ENCODE results near the gene NOS1AP. TPM values are rescaled to one million over a fixed set of nuclear protein-coding genes. Genes with fewer than 3 reads are reported as not detected.

NOS1AP gene
- polyA plus RNA-seq, 1 experiment = 0.04 TPM

DNA sequence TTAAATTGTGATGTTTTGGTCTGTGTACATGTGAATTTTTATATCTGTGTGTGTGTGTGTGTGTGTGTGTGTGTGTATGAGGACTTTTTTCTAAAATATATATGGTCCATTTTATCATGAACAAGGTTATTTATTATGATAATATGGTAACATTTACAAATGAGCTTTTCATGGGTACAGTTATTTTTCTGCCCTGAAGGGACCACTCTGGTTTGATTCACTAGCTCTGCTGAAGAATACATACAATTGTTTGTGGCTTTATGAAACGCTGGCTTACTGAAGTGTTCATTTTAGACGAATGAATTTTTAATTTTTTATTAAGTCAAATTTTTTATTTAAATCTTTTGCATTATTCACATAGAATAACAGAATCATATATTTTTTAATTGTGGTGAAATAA is 235.2 kb downstream of the NOS1AP start:
- Histone ChIP-seq H3K4me3 (ENCODE audit: low read depth, low read length) (no peak overlapping the region), H3K9me3 (ENCODE audit: control insufficient read depth, insufficient read depth, low read length) (peaks cover 4% of the 10 kb centered on the region; the same call in 1 of the 2 replicates), H3K27me3 (ENCODE audit: control insufficient read depth, insufficient read depth, low read length) (no peaks in the 10 kb centered on the region), H3K27ac (ENCODE audit: low read depth, low read length) (no peak overlapping the region)
- ChIA-PET POLR2A (no interaction called here), CTCF (no interaction called here)
- TF ChIP-seq, protein P1, sequence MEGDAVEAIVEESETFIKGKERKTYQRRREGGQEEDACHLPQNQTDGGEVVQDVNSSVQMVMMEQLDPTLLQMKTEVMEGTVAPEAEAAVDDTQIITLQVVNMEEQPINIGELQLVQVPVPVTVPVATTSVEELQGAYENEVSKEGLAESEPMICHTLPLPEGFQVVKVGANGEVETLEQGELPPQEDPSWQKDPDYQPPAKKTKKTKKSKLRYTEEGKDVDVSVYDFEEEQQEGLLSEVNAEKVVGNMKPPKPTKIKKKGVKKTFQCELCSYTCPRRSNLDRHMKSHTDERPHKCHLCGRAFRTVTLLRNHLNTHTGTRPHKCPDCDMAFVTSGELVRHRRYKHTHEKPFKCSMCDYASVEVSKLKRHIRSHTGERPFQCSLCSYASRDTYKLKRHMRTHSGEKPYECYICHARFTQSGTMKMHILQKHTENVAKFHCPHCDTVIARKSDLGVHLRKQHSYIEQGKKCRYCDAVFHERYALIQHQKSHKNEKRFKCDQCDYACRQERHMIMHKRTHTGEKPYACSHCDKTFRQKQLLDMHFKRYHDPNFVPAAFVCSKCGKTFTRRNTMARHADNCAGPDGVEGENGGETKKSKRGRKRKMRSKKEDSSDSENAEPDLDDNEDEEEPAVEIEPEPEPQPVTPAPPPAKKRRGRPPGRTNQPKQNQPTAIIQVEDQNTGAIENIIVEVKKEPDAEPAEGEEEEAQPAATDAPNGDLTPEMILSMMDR (IDR thresholded peaks at IDR 0.05; ENCODE audit: low read depth, low read length) = no peak
- DNase-seq (ENCODE audit: low read depth, low spot score) = no peak

DNA sequence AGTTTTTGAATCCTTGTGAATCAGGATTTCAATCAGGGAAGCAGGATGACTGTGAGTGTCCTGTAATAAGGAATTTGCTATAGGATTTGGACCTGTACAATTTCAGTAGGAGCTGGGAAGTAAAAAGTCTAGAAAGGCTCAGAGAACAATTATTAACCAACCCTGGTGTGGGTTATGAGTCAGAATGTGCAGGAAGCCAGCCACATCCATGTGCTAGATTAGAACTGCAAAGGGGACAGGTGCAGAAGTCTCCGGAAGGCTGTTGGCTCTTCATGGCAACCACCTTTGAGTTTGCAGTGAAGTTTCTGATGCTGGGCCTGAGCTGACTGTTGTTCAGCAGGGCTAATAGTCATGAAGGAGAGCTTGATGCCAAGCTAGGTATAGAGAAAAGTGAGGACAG is 236.5 kb downstream of the NOS1AP start:
- DNase-seq (ENCODE audit: low read depth, low spot score) = no peak
- H3K4me3 ChIP-seq (ENCODE audit: low read depth, low read length) = no peak overlapping the region
- no peaks in the 10 kb centered on the region for H3K27me3 ChIP-seq (ENCODE audit: control insufficient read depth, insufficient read depth, low read length)
- CTCF ChIA-PET = interaction anchor here (1.3 kb wide), 1 partner anchor 52 kb away, joined by 4 read pairs; no protein-coding TSS in a partner anchor
- POLR2A ChIA-PET = no interaction called here
- H3K27ac ChIP-seq (ENCODE audit: low read depth, low read length) = no peak overlapping the region
- TF ChIP-seq, protein P1 (IDR thresholded peaks at IDR 0.05; ENCODE audit: low read depth, low read length) = no peak
- H3K9me3 ChIP-seq (ENCODE audit: control insufficient read depth, insufficient read depth, low read length) = peaks cover 4% of the 10 kb centered on the region; the same call in 1 of the 2 replicates

DNA sequence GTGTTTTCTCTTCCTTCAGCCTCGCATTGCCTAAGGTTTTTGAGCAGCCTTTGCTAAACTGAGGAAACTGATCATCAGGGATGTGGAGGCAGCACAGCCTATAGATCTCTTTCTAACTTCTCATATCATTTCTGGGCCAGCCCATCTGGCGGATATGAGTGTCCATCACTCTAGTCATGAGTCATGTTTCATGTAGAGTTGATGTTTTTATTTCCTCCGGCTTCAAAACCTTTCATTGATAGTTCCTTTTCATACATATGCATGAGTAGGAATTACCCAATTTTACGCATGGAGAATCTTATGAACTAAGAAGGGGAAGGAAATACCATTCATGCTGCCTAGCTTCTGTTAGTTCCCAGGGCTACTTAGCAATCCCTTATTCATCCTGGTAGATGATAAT is 240.8 kb downstream of the NOS1AP start:
- Histone ChIP-seq H3K9me3 (ENCODE audit: control insufficient read depth, insufficient read depth, low read length) (peaks cover 4% of the 10 kb centered on the region; the same call in 1 of the 2 replicates), H3K27me3 (ENCODE audit: control insufficient read depth, insufficient read depth, low read length) (peaks cover 4% of the 10 kb centered on the region), H3K4me3 (ENCODE audit: low read depth, low read length) (no peak overlapping the region), H3K27ac (ENCODE audit: low read depth, low read length) (no peak overlapping the region)
- TF ChIP-seq, protein P1 (IDR thresholded peaks at IDR 0.05; ENCODE audit: low read depth, low read length) = no peak
- ChIA-PET POLR2A (no interaction called here), CTCF (no interaction called here)
- DNase-seq (ENCODE audit: low read depth, low spot score) = no peak

DNA sequence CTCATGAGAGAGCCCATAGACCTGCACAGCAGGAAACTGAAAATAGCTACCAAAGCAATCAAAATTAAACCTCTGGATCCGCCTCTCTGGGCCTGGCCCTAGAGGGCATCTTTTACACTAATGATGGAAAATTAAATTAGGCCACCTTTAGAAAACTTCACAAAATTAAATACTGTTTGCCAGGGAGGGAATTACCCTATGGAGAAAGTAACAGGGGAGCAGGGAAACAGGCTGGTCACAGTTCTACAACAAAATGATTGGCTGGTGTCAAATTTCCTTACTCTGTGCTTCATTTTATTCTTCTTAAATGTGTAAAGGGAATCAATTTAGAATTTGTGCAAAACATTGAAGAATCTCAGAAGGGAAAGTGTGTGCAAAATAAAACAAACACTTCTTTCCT is 244.7 kb downstream of the NOS1AP start:
- Histone ChIP-seq H3K27me3 (ENCODE audit: control insufficient read depth, insufficient read depth, low read length) (peaks cover 10% of the 10 kb centered on the region), H3K9me3 (ENCODE audit: control insufficient read depth, insufficient read depth, low read length) (no peaks in the 10 kb centered on the region), H3K27ac (ENCODE audit: low read depth, low read length) (no peak overlapping the region), H3K4me3 (ENCODE audit: low read depth, low read length) (no peak overlapping the region)
- no peak for DNase-seq (ENCODE audit: low read depth, low spot score)
- TF ChIP-seq, protein P1 (IDR thresholded peaks at IDR 0.05; ENCODE audit: low read depth, low read length) = no peak
- ChIA-PET POLR2A (no interaction called here), CTCF (no interaction called here)

DNA sequence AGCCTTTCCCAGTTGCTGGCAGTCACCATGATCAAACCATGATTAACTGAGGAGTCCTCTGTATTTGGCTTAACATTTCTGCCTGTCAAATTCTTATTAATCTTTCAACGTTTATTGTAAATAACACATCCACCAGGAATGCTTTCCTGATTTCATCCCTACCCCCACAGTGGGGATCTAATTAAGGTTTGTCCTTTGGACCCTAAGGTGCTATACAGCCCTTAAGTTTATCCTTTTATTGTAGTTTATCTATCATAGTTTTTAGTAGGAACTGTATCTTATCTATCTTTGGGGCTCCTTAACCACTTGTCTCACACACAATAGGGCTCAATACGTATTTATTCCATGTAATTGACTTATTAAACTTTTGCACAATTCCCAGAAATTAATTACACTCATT is 246.2 kb downstream of the NOS1AP start:
- H3K27ac ChIP-seq (ENCODE audit: low read depth, low read length) = no peak overlapping the region
- CTCF ChIA-PET = no interaction called here
- POLR2A ChIA-PET = no interaction called here
- H3K27me3 ChIP-seq (ENCODE audit: control insufficient read depth, insufficient read depth, low read length) = peaks cover 10% of the 10 kb centered on the region
- H3K4me3 ChIP-seq (ENCODE audit: low read depth, low read length) = no peak overlapping the region
- TF ChIP-seq, protein P1 (IDR thresholded peaks at IDR 0.05; ENCODE audit: low read depth, low read length) = no peak
- no peaks in the 10 kb centered on the region for H3K9me3 ChIP-seq (ENCODE audit: control insufficient read depth, insufficient read depth, low read length)
- DNase-seq (ENCODE audit: low read depth, low spot score) = no peak
